Effector CD8-positive, alpha-beta T cell (primary cell): ENCODE measurements around the gene SP8.
"Not testable (repeated sequence)": the region's sequence is repeated elsewhere in the genome, so short reads cannot be mapped to it uniquely, and the experiment has no call there.

Source experiments
- DNase-seq: peaks from one replicate; lab custom pipeline; 2025; lab: John Stamatoyannopoulos, UW
- total RNA-seq, 4 experiments: gene quantifications; one replicate each; lab custom pipeline; 2026; lab: John Stamatoyannopoulos, UW

Gene SP8
- 0 reads per million in 4 experiments for total RNA-seq

DNA sequence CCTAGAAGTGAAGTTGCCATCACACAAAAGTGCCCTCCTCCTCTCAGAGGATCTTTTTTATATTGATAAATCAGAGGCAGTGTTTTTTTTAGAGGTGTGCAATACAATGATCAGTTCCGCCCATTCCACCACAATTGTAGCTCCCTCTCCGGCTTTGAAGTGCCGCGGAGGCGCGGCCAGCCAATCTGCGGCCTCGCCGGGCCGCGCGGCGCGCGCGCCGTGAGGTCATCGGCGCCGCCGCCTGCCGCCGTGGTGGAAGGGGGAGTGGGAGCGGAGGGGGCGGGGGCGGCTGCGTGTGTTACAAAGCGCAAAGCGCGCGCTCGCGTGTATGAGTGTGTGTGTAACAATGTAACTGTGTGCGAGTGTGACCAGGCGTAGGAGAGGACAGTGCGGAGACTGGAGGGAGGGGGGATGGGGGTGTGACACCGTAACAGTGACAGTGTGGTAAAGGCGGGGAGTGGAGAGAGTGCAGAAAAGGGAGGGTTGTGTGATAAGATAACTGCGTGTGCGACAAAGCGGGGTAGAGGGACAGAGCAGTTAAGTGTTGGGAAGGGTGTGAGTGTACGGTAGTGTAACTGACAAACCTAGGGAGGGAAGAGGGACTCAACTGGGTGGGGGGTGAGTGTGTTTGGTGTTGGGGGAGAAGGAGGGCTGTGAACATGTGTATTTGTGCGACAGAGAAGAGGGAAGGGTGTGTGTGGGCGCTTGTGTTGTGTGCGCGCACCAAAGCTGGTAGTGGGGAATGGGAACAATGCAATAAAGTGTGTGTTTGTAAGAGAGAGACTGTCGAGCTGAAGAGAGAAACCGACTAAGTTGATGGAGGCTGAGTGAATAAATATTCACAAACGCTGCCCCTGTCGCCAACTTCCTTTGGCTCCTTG lies at the start of gene SP8:
SP8 (minus strand) TSS at position 108 of the 881 bp plus-strand sequence; CDS start at position 20, 88 bp downstream.
- DNase-seq, result no peak

DNA sequence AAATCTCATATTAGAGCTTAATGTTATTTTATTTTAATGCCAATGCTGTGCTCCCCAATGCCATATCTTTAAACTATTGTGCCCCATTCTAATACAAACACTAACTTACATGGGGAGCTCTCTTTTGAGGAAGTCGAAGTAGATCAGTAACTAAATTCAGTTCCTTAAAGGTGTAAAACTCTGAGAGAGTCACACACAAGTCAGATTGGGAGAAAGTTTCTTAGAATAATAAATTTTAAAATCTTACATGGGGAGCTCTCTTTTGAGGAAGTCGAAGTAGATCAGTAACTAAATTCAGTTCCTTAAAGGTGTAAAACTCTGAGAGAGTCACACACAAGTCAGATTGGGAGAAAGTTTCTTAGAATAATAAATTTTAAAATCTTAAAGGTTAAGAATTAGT lies 49.7 kb upstream of the SP8 start:
- not testable (repeated sequence) for DNase-seq

DNA sequence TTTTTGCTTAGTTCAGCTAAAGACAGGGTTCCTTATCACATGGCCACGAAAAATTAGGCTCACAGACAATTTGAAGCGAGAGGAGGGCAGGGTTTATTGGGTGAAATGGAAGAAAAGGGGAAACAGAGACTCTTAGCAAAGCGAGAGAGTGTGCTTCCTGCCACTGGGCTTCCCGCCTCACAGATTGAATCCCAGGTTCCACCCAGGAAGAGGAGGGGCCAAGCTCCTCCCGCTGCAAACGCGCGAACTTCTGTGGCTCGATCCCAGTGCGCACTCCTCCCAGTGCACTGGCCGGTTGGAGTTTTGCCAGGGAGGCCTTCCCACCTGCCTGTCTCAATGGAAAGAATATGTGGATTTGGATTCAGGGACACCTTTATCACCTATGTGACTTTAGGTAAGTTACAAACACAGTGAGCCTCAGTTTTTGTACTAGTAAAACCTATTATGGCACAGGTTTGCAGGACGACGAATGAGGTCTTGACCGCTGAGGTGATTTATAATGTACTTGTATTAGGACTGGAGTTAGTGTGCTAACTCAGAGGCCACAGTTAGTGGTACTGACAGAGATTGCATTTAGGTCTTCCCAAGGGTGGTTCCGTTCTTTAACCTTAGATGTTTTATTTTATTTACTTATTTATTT lies 48.5 kb upstream of the SP8 start:
- DNase-seq, result no peak

DNA sequence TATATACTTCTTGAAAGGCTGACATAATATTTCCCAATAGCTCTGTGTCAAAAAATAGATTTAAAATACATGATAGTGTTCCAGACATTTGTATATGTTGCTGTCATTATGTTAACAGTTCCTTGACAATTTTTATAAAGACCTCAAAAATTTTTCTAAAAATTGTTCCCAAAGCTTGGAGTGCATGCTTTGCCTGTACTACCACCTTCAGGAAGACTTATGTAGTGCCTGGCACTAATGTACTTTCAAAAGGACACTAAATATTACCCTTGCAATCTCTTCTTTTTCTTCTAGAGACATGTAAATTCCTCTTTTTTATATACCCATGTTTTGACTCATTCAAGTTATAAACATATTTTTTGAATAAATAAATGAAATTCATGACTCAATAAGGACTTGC lies 48.0 kb upstream of the SP8 start:
- no peak for DNase-seq

DNA sequence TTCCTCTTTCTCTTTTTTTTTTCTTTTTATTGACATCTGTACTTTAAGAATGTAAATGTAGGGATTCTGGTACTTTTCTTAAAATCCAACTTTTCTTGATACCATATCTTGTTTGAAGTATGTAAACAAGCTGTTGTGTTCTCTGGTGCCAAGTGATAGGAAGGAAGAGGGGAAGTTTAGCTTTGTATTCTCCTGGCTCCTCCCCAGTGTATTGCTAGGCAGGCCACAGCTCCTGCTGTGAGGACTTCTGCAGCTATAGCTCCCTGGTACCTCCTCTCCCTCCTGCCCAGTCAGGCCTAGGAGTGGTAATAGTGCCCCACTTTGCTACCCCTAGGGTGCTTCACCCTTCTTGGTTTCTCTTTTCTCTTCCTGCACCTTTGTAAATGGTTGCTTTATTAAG lies 45.3 kb upstream of the SP8 start:
- DNase-seq, result no peak

DNA sequence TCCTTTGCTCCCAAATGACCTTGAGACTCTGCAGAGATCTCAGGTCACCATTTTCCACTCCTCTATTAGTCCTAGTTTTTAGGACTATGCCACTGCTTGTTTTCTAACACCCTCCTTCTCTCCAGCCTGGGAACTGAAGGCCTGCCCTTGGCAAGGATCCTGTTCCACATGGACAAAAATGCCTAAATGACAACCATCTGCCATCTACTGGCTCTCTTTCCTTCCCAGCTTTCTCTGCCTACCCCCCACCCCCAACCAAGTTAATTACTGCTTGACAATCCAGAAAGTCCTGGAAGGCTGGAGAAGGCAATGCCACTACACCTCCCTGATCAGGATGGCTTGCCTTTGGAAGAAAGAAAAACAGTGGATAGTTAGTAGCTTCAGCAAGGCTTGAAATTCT lies 44.8 kb upstream of the SP8 start:
- DNase-seq, result no peak

DNA sequence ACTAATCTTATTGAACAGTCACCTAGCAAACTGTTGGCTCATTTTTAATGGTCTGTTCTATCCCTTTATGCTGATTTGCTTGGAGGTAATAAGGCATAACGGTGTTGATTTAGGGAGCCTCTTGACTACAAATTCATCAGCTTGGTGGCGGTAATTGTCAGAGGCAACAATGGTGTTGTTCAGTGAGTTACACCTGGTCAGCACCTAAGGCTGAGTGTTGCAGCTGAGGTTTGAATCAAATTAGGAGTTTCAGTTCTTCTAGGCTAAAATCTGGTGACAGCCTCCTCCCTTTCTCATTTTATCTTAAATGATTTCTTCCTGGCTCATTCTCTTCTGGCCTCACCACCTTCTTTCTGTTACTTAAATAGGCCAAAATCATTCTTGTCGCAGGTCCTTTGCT lies 42.3 kb upstream of the SP8 start:
- no peak for DNase-seq

DNA sequence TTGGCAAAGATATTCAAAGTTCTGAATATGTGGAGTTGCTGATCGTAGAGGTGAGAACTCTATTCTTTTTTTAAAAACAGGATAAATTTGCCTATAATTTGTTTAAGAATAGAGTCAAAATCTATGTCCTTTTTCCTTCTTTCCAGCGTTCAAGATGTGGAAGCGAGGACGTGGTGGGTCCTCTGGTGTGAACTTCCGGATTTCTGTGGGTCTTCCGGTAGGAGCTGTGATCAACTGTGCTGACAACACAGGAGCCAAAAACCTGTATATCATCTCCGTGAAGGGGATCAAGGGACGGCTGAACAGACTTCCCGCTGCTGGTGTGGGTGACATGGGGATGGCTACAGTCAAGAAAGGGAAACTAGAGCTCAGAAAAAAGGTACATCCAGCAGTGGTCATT lies 40.5 kb upstream of the SP8 start:
- DNase-seq, result no peak

DNA sequence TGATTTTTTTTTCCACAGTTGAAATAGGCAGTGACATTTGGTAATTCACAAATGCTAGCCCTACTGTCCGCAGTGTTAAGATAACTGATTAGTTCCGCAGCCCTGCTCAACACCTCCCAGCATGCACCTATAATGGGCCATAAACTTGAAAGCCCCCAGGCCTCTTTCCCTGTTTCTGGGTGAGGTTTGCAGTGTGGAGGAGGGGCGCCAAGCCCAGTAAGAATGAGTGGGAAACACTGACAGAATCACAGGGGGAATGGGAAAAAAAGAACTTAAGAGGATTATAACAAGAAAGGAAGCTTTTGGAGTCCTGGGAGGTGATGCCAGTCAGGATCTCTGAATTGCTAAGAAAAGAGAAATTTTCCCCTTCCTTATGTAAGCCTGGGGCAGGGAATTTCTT lies 39.6 kb upstream of the SP8 start:
- DNase-seq, result no peak

DNA sequence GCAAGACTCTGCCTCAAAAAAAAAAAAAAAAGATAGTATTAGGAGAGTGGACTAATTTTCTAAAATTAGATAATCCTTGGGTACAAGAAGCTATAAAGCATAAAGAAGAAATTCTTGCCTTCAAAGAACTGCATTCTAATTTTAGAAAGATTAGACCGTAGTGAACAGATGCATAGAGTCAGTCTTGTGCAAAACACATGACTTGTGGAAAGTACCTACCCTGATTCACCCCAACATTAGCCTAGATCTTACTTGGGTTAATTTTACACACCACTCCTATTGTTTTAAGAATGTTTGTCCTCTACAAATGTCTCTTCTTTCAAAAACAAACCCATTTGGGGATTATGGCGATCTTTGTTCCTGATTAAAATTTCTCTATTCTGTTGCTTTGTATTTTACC lies 38.9 kb upstream of the SP8 start:
- no peak for DNase-seq

DNA sequence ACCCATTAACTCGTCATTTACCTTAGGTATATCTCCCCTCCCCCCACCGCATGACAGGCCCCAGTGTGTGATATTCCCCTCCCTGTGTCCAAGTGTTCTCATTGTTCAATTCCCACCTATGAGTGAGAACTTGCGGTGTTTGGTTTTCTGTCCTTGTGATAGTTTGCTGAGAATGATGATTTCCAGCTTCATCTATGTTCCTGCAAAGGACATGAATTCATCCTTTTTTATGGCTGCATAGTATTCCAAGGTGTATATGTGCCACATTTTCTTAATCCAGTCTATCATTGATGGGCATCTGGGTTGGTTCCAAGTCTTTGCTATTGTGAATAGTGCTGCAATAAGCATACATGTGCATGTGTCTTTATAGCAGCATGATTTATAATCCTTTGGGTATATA lies 34.7 kb upstream of the SP8 start:
- not testable (repeated sequence) for DNase-seq

DNA sequence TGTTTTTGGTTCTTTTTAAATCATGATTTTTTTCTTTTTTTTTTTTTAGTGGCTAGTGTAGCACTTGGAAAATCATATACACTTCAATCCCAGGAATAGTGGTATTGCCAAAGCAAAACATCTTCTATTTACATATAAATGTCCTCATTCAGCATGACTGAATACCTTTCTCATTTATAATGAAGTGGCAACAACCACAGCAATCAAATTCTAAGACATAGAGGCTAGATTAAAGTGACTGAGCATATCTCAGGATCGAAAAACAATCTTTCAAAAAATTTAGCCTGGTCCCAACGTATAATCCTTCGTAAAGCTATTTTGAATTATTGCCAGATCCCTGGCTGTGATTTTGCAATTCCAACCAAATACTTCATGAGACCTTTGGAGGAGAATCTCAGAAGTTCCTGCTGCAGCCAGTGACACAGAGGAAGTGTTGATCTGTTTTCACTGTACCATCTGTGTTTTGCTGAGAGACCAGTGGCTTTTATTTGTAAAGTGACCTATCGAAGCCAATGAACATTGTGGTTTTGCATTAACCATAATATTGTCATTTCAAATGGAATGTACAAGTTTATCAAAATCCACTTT lies 29.8 kb upstream of the SP8 start:
- no peak for DNase-seq

DNA sequence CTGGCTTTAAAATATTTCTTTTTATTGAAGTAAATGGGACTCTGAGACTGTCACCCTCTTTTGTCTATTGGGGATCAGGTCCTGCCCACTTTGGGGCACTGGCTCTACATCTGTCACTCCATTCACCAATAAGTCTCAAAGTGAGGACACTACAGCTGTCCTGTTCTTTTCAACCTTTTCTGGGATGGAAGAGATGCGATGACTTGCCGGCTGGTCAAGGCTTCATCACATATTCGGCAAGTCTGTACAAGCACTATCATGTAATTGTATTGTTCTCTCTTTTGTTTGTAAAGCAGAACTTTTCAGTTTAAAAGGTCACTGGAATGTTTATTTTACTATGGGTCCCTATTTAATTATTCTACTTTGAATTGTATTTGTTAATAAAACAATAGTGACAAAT lies 17.7 kb upstream of the SP8 start:
- DNase-seq, result no peak

DNA sequence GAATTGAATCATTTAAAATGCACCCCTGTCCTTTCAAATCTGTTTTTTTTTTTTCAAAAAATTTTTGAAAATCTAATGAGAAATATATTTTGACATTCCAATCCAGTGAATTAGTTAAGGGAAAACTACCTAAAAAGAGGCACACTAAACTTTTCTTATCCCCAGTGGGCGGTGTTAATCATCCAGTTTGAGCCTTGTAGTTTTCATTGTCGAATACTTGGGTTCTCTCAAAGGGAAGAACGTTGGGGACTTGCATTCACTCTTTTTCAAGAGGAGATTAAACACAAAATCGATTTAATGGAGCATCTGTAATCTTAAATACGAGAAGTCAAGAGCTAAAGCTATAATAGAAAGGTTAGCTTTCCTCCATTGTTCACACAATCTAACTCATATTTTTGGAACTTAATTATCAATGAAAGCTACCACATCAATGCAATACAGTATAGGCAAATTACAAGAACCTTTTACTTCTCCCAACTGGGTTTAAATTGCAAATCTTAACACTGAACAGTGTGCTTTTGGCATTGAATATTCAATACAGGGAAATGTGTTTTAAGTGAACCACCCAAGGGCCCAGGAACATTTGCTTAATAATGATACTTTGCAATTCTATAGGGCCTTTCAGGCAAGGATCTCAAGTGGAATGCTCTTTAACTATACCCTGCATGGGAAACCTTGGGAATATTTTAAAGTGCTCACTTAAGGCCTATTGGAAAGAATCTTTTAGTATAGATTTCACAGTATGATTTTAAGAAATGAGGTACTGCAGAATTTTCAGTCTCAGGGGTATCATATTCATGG lies 13.1 kb upstream of the SP8 start:
- no peak for DNase-seq

DNA sequence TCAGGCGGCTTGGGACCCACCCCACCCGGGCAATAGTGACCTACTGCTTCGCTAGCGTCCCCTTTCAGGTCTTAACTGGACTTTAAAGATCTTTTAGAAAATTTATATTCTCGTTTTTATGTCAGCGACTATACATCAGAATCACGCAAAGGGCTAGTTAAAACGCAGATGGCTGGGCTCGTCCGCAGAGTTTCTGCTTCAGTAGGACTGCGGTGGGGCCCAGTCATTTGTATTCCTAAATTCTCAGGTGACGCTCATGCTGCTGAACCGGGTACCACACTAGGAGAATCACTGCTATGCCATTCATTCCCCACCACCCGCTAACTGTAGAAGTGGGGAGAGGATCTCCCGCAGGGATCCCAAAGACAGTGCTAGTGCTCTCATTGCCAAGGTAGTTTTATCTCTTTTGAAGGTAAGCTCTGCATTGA lies 12.0 kb upstream of the SP8 start:
- DNase-seq, result no peak

DNA sequence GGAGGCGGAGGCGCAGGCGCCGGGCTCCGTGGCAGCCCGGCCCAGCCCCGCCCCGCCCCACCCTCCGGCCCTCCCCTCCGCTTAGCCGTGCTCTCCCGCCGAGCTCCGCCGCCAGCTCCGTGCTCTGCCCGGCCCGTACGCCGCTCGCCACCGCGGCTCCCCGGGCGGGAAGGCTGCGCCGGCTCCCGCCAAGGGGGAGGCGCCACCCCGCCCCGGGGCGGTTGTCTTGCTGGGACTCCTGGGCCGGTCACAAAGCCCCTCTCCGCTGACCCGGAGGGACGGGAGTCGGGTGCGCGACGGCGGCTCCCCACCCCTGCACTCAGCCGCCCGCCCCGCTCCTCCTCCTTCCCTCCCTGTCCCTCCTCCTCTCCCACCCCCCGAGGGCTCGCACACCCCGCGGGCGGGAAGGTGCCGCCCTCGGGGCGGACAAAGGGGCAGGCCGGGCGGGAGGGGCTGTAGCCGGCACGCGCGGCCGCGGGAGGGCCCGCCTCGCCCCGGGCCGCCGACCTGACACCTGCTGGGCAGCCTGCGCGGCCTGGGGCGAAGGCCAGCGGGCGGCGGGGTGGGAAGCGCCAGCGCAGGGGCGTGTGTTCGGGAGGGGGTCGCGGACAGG lies 11.5 kb upstream of the SP8 start:
- DNase-seq, result no peak

DNA sequence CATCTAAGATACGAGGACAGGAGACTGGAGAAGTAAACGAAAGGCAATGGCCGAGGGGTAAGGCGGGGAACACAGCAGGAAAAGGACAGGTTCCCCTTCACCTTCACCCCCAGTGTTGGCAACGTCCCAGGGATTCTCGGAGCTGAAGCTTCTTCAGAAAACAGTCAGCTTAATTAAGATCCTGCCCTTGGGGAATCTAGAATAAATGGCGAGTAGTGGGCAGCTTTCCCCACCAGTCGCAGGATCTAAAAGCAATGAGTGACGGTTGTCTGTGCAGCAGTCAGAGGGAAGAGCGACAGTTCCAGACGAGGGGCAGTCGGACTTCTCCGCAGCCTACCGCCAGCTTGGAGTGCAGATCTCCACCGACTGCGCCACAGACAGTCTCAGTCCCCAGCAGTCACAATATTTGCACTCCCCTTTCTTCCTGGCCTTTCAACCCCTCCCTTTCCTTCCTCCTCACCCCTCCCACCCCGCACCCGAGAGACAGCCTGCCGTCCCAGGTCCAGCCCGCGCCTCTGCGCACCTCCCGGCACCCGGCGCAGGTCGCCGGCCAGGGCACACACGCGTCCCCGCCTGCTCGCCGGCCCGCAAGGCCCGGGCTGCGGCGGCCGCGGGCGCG lies 10.9 kb upstream of the SP8 start:
- DNase-seq, result no peak

DNA sequence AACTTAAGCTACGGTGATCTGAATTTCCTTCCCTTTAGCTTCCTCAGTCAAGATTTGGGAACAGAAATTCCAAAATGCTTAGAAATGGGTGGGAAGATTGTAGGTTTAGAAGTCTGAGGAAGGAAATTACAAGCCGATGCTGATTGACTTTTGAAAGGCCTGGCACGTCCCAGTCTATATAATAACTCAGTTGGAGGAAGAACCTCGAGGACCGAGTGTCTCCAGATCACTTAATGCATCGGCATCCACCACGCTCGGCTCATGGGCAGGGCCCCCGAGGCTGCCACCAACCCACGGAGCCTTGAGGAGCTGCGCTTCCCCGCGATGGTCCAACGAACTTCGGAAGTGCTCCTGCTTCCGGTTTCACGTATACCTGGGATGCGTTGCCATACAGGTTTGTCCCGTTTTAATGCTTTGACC lies 10.4 kb upstream of the SP8 start:
- no peak for DNase-seq

DNA sequence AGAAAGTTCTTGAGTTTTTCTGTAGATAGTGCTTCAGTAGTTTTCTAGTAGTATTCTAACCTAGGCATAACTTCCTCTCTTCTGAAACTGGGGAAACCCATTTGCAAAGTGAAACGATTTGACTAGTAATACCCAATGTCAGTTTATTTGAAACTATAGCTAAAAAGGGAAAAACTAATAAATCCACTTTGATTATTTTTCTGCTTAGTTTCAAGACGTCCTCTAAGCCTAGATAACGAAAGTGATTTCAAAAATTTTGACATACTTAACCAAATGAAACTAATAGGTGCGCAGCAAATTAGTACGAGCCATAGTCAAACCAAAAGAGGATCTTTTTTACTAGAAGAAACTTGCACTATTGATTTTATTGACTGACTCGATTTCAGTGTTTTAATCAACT lies 9.8 kb upstream of the SP8 start:
- no peak for DNase-seq

DNA sequence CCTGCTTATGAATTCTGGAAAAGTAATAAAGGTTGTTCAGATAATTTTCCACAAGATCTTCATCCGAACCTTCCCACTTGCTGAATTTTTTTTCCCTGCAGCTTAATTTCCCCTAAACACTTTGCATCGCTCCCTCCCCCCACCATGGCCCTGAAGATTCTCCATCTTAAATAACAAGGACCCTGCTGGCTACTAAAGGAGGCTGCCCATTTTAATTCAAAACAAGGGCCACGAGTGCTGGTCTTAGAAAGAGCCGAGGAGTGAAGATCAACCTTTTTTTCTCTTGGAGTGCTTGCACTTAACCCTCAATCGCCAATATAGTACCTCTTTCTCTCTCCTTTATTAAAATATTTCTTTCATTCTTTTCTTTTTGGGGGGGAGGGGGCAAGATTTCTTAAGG lies 9.2 kb upstream of the SP8 start:
- no peak for DNase-seq

DNA sequence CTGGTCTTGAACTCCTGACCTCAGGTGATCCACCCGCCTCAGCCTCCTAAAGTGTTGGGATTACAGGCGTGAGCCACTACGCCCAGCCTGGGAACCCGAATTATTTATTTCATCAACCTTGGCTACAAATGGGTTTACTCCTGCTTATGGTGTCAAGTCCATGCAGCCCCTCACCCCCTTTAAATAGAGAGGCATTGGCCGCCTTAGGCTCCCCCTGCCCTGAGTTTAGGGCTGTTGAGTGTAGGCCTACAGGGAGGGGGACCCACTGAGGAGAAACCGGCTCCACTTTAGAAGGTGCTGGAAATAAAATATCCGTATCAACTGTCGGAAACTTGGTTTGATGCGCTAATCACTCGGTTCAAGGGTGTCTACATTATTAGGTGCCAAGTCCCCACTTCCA lies 8.7 kb upstream of the SP8 start:
- no peak for DNase-seq
